GM12878 (cell line): ENCODE data around the gene PUM2. TPM values are rescaled to one million over a fixed set of nuclear protein-coding genes. Genes with fewer than 3 reads are reported as not detected.

Experiments
- ATAC-seq: fragments of 200-7000 bp; cut with Tn5 transposase; 3 replicates; pipeline ENCODE4 v1.9.1; 2020; ENCODE audit warnings: mild to moderate bottlenecking, moderate library complexity
- BruUV-seq: library from RNA; stranded (reverse); fragments of 400-500 nt; replicated peaks from 2 replicates; lab custom pipeline; 2021; lab: Mats Ljungman, UMichigan
- CTCF ChIA-PET: fragments of 300-600 bp; sonication (Branson Sonifier 250); formaldehyde crosslinking; extraction: SDS; loops from one replicate; lab custom pipeline; 2021; ENCODE audit warnings: inconsistent platforms; lab: Yijun Ruan, JAX
- POLR2A ChIA-PET: fragments of 350-600 bp; formaldehyde crosslinking; extraction: SDS; loops from one replicate; lab custom pipeline; 2021; ENCODE audit warnings: inconsistent platforms; lab: Charles Lee
- RAD21 ChIA-PET: fragments of 300-600 bp; sonication (Branson Sonifier 250); formaldehyde crosslinking; loops from one replicate; lab custom pipeline; 2023; ENCODE audit warnings: antibody characterized with exemption; ENCODE audit not compliant: unreplicated experiment; lab: Charles Lee
- SMC1A ChIA-PET: fragments of 300-600 bp; sonication (Branson Sonifier 250); formaldehyde crosslinking; loops from one replicate; lab custom pipeline; 2023; ENCODE audit not compliant: unreplicated experiment, uncharacterized antibody; lab: Charles Lee
- DNase-seq: peaks from one replicate; pipeline ENCODE4 v3.0.0-alpha.2; 2011; ENCODE audit warnings: low read depth, low spot score
- FAIRE-seq: peaks from 3 replicates; lab custom pipeline; 2011; peaks lifted over from hg19 to GRCh38; lab: Jason Lieb, UNC
- H2AFZ ChIP-seq: 2 replicates; pipeline ENCODE4 v1.6.0; 2011; ENCODE audit warnings: low read depth, low read length, control low read depth; ENCODE audit not compliant: control insufficient read depth
- H3K27ac ChIP-seq: 2 replicates; pipeline ENCODE4 v1.5.1; 2011; ENCODE audit warnings: control low read depth; ENCODE audit not compliant: control insufficient read depth, insufficient read depth
- H3K27me3 ChIP-seq, 2 experiments: replicated peaks in 1 of 2; 2 replicates each; pipeline versions ENCODE4 v1.6.0 to v1.6.1; 2011; ENCODE audit warnings: low read length in 1 of 2; ENCODE audit not compliant: control insufficient read depth in 2 of 2, insufficient read depth in 2 of 2
- H3K36me3 ChIP-seq, 2 experiments: 2 replicates each; pipeline ENCODE4 v1.5.1; 2011; ENCODE audit warnings: low read length in 1 of 2; ENCODE audit not compliant: control insufficient read depth in 2 of 2, insufficient read depth in 2 of 2
- H3K4me1 ChIP-seq: 2 replicates; pipeline ENCODE4 v1.6.1; 2011; ENCODE audit warnings: mild to moderate bottlenecking, low read length, moderate library complexity, mixed read lengths; ENCODE audit not compliant: control insufficient read depth, insufficient read depth
- H3K4me2 ChIP-seq: 2 replicates; pipeline ENCODE4 v1.6.0; 2011; ENCODE audit warnings: control low read depth; ENCODE audit not compliant: control insufficient read depth, insufficient read depth
- H3K4me3 ChIP-seq: fragments of 200-600 bp; sonication (generic); 2 replicates; pipeline ENCODE4 v1.5.1; 2016
- H3K79me2 ChIP-seq: 2 replicates; pipeline ENCODE4 v1.6.0; 2011; ENCODE audit warnings: low read length; ENCODE audit not compliant: control insufficient read depth, insufficient read depth
- H3K9ac ChIP-seq: 2 replicates; pipeline ENCODE4 v1.8.0; 2011; ENCODE audit warnings: low read length, control low read depth, mixed read lengths; ENCODE audit not compliant: control insufficient read depth, insufficient read depth
- H3K9me3 ChIP-seq: replicated peaks from 3 replicates; pipeline ENCODE4 v1.5.1; 2011; ENCODE audit warnings: mild to moderate bottlenecking, low read length; ENCODE audit not compliant: control insufficient read depth, insufficient read depth
- H4K20me1 ChIP-seq: 2 replicates; pipeline ENCODE4 v1.6.0; 2011; ENCODE audit not compliant: control insufficient read depth, insufficient read depth
- ATF2 ChIP-seq: IDR thresholded peaks from 2 replicates; pipeline ENCODE4 v1.6.1; 2012; ENCODE audit warnings: low read length, inconsistent platforms
- CEBPZ ChIP-seq: fragments of 150-350 bp; IDR thresholded peaks from 2 replicates; pipeline ENCODE4 v1.6.1; 2016; ENCODE audit warnings: low read depth, low read length
- EZH2 ChIP-seq: IDR thresholded peaks from 2 replicates; pipeline ENCODE4 v1.6.1; 2012; ENCODE audit warnings: low read depth, mild to moderate bottlenecking, control low read depth, inconsistent platforms, low read length, borderline replicate concordance; ENCODE audit not compliant: control insufficient read depth
- PBX3 ChIP-seq: IDR thresholded peaks from 2 replicates; pipeline ENCODE4 v1.6.1; 2011; ENCODE audit warnings: mild to moderate bottlenecking, low read depth, low read length, moderate library complexity; ENCODE audit not compliant: insufficient replicate concordance
- ZNF217 ChIP-seq: fragments of 450-650 bp; IDR thresholded peaks from 2 replicates; pipeline ENCODE4 v1.6.1; 2017; ENCODE audit warnings: antibody characterized with exemption, mild to moderate bottlenecking
- WGBS: methylation state at CpG from one replicate; pipeline ENCODE4 v1.1.6; 2016; ENCODE audit warnings: low lambda C conversion rate; ENCODE audit not compliant: insufficient replicate concordance, insufficient coverage; ENCODE audit errors: missing lambda C conversion rate; 5-methylcytosine and 5-hydroxymethylcytosine counted together
- in situ Hi-C: fragments of 300-500 bp; cut with MboI; formaldehyde crosslinking; loops from 9 replicates; pipeline ENCODE4 v1.14.3; 2018; ENCODE audit warnings: mixed read lengths
- intact Hi-C: fragments of 100-400 bp; cut with micrococcal nuclease; formaldehyde crosslinking; loops from one replicate; pipeline ENCODE4 v1.14.2; 2022; ENCODE audit not compliant: unreplicated experiment
- polyA plus RNA-seq, 11 experiments: library from polyadenylated mRNA; depleted of rRNA in 4 of 11; unstranded in 6 of 11; stranded (reverse) in 5 of 11; fragments of >200 nt; fragmentation: Nextera tagmentation in 4 of 11; fragmentation: Illumina TruSeq in 1 of 11; extraction: Ambion mirVana in 4 of 11; extraction: Trizol in 1 of 11; gene quantifications; 1 replicate in 1 of 11; 2 replicates in 10 of 11; pipeline versions ENCODE4 v1.2.1 to v1.2.3, GENCODE V29; 2011 to 2016; ENCODE audit warnings: inconsistent platforms in 2 of 11, missing spikeins in 2 of 11, low read depth in 1 of 11
- total RNA-seq, 4 experiments: library from RNA; depleted of rRNA in 3 of 4; stranded (reverse); fragments of >200 nt in 3 of 4; fragmentation: Illumina TruSeq in 1 of 4; extraction: Trizol in 1 of 4; gene quantifications; 2 replicates each; pipeline versions ENCODE4 v1.2.1 to v1.2.3, GENCODE V29; 2013 to 2021

The PUM2 gene
- total and polyA plus RNA-seq, 10 of the 15 experiments (the other 5 are each of a cell fraction or from before 2014, with no cell fraction given) = 14.5 to 87.6 (median 29.4) TPM

GRCh38 chr2:20218331-20219320, 132.0 kb downstream of the PUM2 start (continued):
- TF ChIP-seq ATF2 (no peak), EZH2 (no peak), ZNF217 (no peak), PBX3 (no peak)
- TF ChIP-seq, all 136 proteins: peak for 3

GRCh38 chr2:20217041-20217970, 133.3 kb downstream of the PUM2 start:
- Histone ChIP-seq H3K79me2 (peaks cover 45% of the 10 kb centered on the region), H3K27me3 (no peaks in the 10 kb centered on the region), H3K36me3 (no peaks in the 10 kb centered on the region), H3K4me2 (no peak overlapping the region), H2AFZ (no peak overlapping the region), H3K4me3 (no peak overlapping the region), H4K20me1 (no peaks in the 10 kb centered on the region), H3K27ac (peak overlapping the region; percentile 22; the same call in 1 of the 2 replicates), H3K4me1 (peaks cover 52% of the 10 kb centered on the region), H3K9ac (no peak overlapping the region), H3K9me3 (no peaks in the 10 kb centered on the region)
- TF ChIP-seq CEBPZ = no peak
- ChIA-PET RAD21 (no interaction called here), CTCF (interaction anchor here (1.2 kb wide), 1 partner anchor 82 kb away, joined by 3 read pairs; no protein-coding TSS in a partner anchor), SMC1A (interaction anchor here (1.1 to 1.3 kb wide), 2 partner anchors 8 to 20 kb away, joined by 3 to 4 read pairs; partner anchors contain the start of gene SDC1), POLR2A (no interaction called here)
- no peak for FAIRE-seq
- 74% methylated on average over 21 of the region's 21 CpGs for WGBS
- no peak for ATAC-seq
- in situ Hi-C loops (no loop called here), intact Hi-C loops (no loop called here)
- BruUV-seq = no TSS peak
- no peak for DNase-seq
